Measurements from ENCODE around the gene GTF3C5.
"Not testable (repeated sequence)": the region's sequence is repeated elsewhere in the genome, so short reads cannot be mapped to it uniquely, and the experiment has no call there.

The GTF3C5 gene

GRCh38 chr9:133081957-133082644 lies 51.3 kb downstream of the GTF3C5 start:
- peak in 2 of 10 donors; percentile 55 to 69 for DNase-seq
- intact Hi-C loops (cut with DNase I): not testable (repeated sequence)

GRCh38 chr9:133083688-133084087 lies 52.9 kb downstream of the GTF3C5 start:
- intact Hi-C loops (cut with DNase I): not testable (repeated sequence)
- peak in 1 of 10 donors; percentile 53 for DNase-seq

- intact Hi-C loops (cut with DNase I): not testable (repeated sequence)
- DNase-seq: peak in 1 of 10 donors; percentile 66
These were observed 55.5 kb downstream of the GTF3C5 start for GRCh38 chr9:133086212-133086860.

GRCh38 chr9:133086894-133087293 lies 56.1 kb downstream of the GTF3C5 start:
- DNase-seq: peak in 1 of 10 donors; percentile 46
- intact Hi-C loops (cut with DNase I): no loop called here

- DNase-seq: peak in 3 of 10 donors; percentile 48 to 80 (median 59)
- intact Hi-C loops (cut with DNase I): no loop called here
These were observed 56.8 kb downstream of the GTF3C5 start for GRCh38 chr9:133087429-133088145.

- DNase-seq: peak in 2 of 10 donors; percentile 50 to 67
- intact Hi-C loops (cut with DNase I): no loop called here
These were observed 57.5 kb downstream of the GTF3C5 start for GRCh38 chr9:133088146-133088750.

GRCh38 chr9:133088756-133089155 lies 58.0 kb downstream of the GTF3C5 start:
- intact Hi-C loops (cut with DNase I): no loop called here
- no peak for DNase-seq

GRCh38 chr9:133089271-133089671 lies 58.5 kb downstream of the GTF3C5 start:
- intact Hi-C loops (cut with DNase I): no loop called here
- peak in 2 of 10 donors; percentile 30 to 55 for DNase-seq

GRCh38 chr9:133090187-133090586 lies 59.4 kb downstream of the GTF3C5 start:
- intact Hi-C loops (cut with DNase I): no loop called here
- DNase-seq: peak in 1 of 10 donors; percentile 35

- peak in 2 of 10 donors; percentile 30 to 36 for DNase-seq
- intact Hi-C loops (cut with DNase I): no loop called here
These were observed 60.1 kb downstream of the GTF3C5 start for GRCh38 chr9:133090752-133091385.

- DNase-seq: peak in 2 of 10 donors; percentile 59 to 61
- intact Hi-C loops (cut with DNase I): not testable (repeated sequence)
These were observed 63.6 kb downstream of the GTF3C5 start for GRCh38 chr9:133094351-133094750.

GRCh38 chr9:133094842-133095393 lies 64.1 kb downstream of the GTF3C5 start:
- intact Hi-C loops (cut with DNase I): loop anchor here (5.0 kb wide), 1 partner anchor 38 kb away; no protein-coding TSS in a partner anchor
- no peak for DNase-seq

- DNase-seq: peak in 3 of 10 donors; percentile 25 to 72 (median 69)
- intact Hi-C loops (cut with DNase I): loop anchor here (5.0 kb wide), 1 partner anchor 41 kb away; no protein-coding TSS in a partner anchor
These were observed 67.4 kb downstream of the GTF3C5 start for GRCh38 chr9:133098104-133098754.

- intact Hi-C loops (cut with DNase I): loop anchor here (5.0 kb wide), 1 partner anchor 42 kb away; no protein-coding TSS in a partner anchor
- peak in 2 of 10 donors; percentile 46 to 73 for DNase-seq
These were observed 68.1 kb downstream of the GTF3C5 start for GRCh38 chr9:133098871-133099270.

GRCh38 chr9:133099726-133100505 lies 69.1 kb downstream of the GTF3C5 start:
- intact Hi-C loops (cut with DNase I): loop anchor here (5.0 kb wide), 2 partner anchors 43 to 53 kb away; no protein-coding TSS in a partner anchor
- DNase-seq: peak in 3 of 10 donors; percentile 13 to 71 (median 68)

GRCh38 chr9:133100506-133101355 lies 69.9 kb downstream of the GTF3C5 start:
- DNase-seq: peak in 4 of 10 donors; percentile 9 to 73 (median 51)
- intact Hi-C loops (cut with DNase I): loop anchor here (5.0 kb wide), 1 partner anchor 53 kb away; no protein-coding TSS in a partner anchor

All from posterior cingulate gyrus (tissue), 11 donors.